IPS-20b (cell line): ENCODE data around the gene QARS1.

Source experiments
- H3K27ac ChIP-seq: one replicate; pipeline ENCODE4 v1.5.1; 2013; ENCODE audit warnings: low read length
- H3K27me3 ChIP-seq: 2 replicates; pipeline ENCODE4 v1.6.1; 2013; ENCODE audit warnings: mild to moderate bottlenecking, low read length, inconsistent platforms; ENCODE audit not compliant: insufficient read depth
- H3K36me3 ChIP-seq: 2 replicates; pipeline ENCODE4 v1.6.1; 2013; ENCODE audit warnings: low read depth, mild to moderate bottlenecking, inconsistent platforms, low read length, moderate library complexity; ENCODE audit not compliant: insufficient read depth
- H3K4me1 ChIP-seq: 2 replicates; pipeline ENCODE4 v1.6.1; 2013; ENCODE audit warnings: mild to moderate bottlenecking, control low read depth, inconsistent platforms, low read length, moderate library complexity; ENCODE audit not compliant: insufficient read depth
- H3K4me3 ChIP-seq: 2 replicates; pipeline ENCODE4 v1.5.1; 2013; ENCODE audit warnings: mild to moderate bottlenecking, low read length, inconsistent platforms
- H3K9ac ChIP-seq: 2 replicates; pipeline ENCODE4 v1.6.1; 2013; ENCODE audit warnings: low read depth, mild to moderate bottlenecking, inconsistent platforms, low read length, moderate library complexity
- H3K9me3 ChIP-seq: 2 replicates; pipeline ENCODE4 v1.6.1; 2013; ENCODE audit warnings: mild to moderate bottlenecking, low read depth, low read length, inconsistent platforms; ENCODE audit not compliant: insufficient read depth

QARS1 gene

GRCh38 chr3:49092938-49093852 is 11.4 kb downstream of the QARS1 start:
- Histone ChIP-seq H3K9ac (peak overlapping the region; percentile 98), H3K4me3 (peak overlapping the region; percentile 99), H3K4me1 (peaks cover 9% of the 10 kb centered on the region), H3K27me3 (no peaks in the 10 kb centered on the region), H3K27ac (peak overlapping the region; percentile 70), H3K9me3 (no peaks in the 10 kb centered on the region), H3K36me3 (peaks cover 45% of the 10 kb centered on the region)

GRCh38 chr3:49081429-49081828 is 23.1 kb downstream of the QARS1 start:
- Histone ChIP-seq H3K9me3 (no peaks in the 10 kb centered on the region), H3K36me3 (peaks cover 30% of the 10 kb centered on the region), H3K4me3 (no peak overlapping the region), H3K27ac (no peak overlapping the region), H3K9ac (no peak overlapping the region), H3K4me1 (no peaks in the 10 kb centered on the region), H3K27me3 (no peaks in the 10 kb centered on the region)

- H3K27ac ChIP-seq = no peak overlapping the region
- H3K27me3 ChIP-seq = no peaks in the 10 kb centered on the region
- peaks cover 52% of the 10 kb centered on the region for H3K36me3 ChIP-seq
- H3K9me3 ChIP-seq = no peaks in the 10 kb centered on the region
- no peak overlapping the region for H3K9ac ChIP-seq
- H3K4me1 ChIP-seq = no peaks in the 10 kb centered on the region
- no peak overlapping the region for H3K4me3 ChIP-seq
Measured at GRCh38 chr3:49079270-49079669, 25.3 kb downstream of the QARS1 start.

- no peaks in the 10 kb centered on the region for H3K9me3 ChIP-seq
- no peak overlapping the region for H3K27ac ChIP-seq
- H3K36me3 ChIP-seq = peaks cover 73% of the 10 kb centered on the region
- no peaks in the 10 kb centered on the region for H3K4me1 ChIP-seq
- H3K4me3 ChIP-seq = no peak overlapping the region
- H3K9ac ChIP-seq = no peak overlapping the region
- no peaks in the 10 kb centered on the region for H3K27me3 ChIP-seq
Measured at GRCh38 chr3:49076646-49077045, 27.9 kb downstream of the QARS1 start.

GRCh38 chr3:49076116-49076515 is 28.4 kb downstream of the QARS1 start:
- no peak overlapping the region for H3K4me3 ChIP-seq
- peaks cover 78% of the 10 kb centered on the region for H3K36me3 ChIP-seq
- H3K27me3 ChIP-seq = no peaks in the 10 kb centered on the region
- H3K27ac ChIP-seq = no peak overlapping the region
- H3K9ac ChIP-seq = no peak overlapping the region
- H3K4me1 ChIP-seq = no peaks in the 10 kb centered on the region
- no peaks in the 10 kb centered on the region for H3K9me3 ChIP-seq

GRCh38 chr3:49058011-49058410 is 46.5 kb downstream of the QARS1 start:
- Histone ChIP-seq H3K4me1 (no peaks in the 10 kb centered on the region), H3K9ac (no peak overlapping the region), H3K27ac (no peak overlapping the region), H3K36me3 (peaks cover 76% of the 10 kb centered on the region), H3K27me3 (no peaks in the 10 kb centered on the region), H3K9me3 (no peaks in the 10 kb centered on the region), H3K4me3 (no peak overlapping the region)

GRCh38 chr3:49057268-49057667 is 47.3 kb downstream of the QARS1 start:
- no peak overlapping the region for H3K9ac ChIP-seq
- no peak overlapping the region for H3K4me3 ChIP-seq
- no peaks in the 10 kb centered on the region for H3K9me3 ChIP-seq
- H3K4me1 ChIP-seq = no peaks in the 10 kb centered on the region
- H3K36me3 ChIP-seq = peaks cover 77% of the 10 kb centered on the region
- no peak overlapping the region for H3K27ac ChIP-seq
- no peaks in the 10 kb centered on the region for H3K27me3 ChIP-seq

GRCh38 chr3:49054344-49054862 is 50.2 kb downstream of the QARS1 start:
- H3K36me3 ChIP-seq = peaks cover 78% of the 10 kb centered on the region

GRCh38 chr3:49053543-49053942 is 51.0 kb downstream of the QARS1 start:
- H3K4me3 ChIP-seq = no peak overlapping the region
- H3K9ac ChIP-seq = no peak overlapping the region
- H3K27me3 ChIP-seq = no peaks in the 10 kb centered on the region
- H3K36me3 ChIP-seq = peaks cover 79% of the 10 kb centered on the region
- no peak overlapping the region for H3K27ac ChIP-seq
- H3K4me1 ChIP-seq = no peaks in the 10 kb centered on the region
- no peaks in the 10 kb centered on the region for H3K9me3 ChIP-seq

More at GRCh38 chr3:49054344-49054862, 50.2 kb downstream of the QARS1 start:
- Histone ChIP-seq H3K9ac (no peak overlapping the region), H3K4me1 (no peaks in the 10 kb centered on the region), H3K4me3 (no peak overlapping the region), H3K27ac (no peak overlapping the region), H3K27me3 (no peaks in the 10 kb centered on the region), H3K9me3 (no peaks in the 10 kb centered on the region)
